GM19239 (cell line): ENCODE data around the gene EDA2R.

Source experiments
- DNase-seq: peaks from one replicate; pipeline ENCODE4 v3.0.0; 2011; ENCODE audit warnings: low spot score; ENCODE audit not compliant: insufficient read length
- FAIRE-seq: peaks from 2 replicates; lab custom pipeline; 2011; peaks lifted over from hg19 to GRCh38; lab: Jason Lieb, UNC

EDA2R gene

DNA sequence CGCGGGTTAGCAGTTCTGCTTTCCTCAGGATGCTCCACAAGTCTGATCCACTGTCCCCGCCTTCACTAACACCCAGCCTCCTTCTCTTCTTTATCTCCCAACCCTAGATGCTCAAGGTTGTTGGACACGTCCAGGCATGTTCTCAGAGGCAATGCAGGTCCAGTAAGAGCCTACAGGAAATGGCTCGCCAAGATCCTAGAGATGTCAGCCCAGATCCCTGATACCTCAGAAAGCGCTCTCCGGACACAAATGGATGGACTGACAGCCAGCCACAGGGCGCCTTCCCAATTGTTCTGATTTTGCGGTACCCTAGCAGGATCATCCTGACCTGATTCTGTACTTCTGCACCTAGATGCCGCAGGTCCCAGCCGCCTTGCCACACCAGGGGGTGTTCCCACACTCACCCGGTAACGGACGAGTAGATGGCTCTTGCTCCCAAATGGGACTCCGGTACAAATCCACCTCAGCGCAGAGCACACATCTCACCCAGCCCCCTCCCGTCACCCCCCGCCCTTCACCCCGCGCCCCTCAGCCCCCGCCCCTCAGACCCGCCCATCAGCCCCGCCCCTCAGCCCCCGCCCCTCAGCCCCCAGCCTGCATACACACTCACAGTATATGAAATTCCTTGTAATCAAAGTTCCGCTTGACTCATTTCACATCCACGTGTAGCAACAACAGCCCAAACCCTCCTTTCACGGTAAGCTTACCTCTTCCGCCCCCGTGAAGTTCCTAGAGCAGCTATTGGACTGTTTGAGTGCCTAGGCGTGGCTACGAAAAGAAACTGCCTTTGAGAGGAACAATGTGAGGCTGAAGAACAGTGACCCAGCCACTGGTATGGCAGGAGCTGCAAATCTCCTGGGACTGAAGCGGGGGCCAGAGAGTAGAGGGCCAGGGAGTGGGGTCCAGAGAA lies at the start of gene EDA2R:
EDA2R (minus strand) TSS at position 488 of the 910 bp plus-strand sequence. CDS start 23,058 bp downstream, outside the sequence.
- FAIRE-seq (peak; percentile 96), DNase-seq (peak; percentile 13)

GRCh38 chrX:66684196-66684595 lies 45.3 kb upstream of the EDA2R start:
- DNase-seq (no peak), FAIRE-seq (no peak)

DNA sequence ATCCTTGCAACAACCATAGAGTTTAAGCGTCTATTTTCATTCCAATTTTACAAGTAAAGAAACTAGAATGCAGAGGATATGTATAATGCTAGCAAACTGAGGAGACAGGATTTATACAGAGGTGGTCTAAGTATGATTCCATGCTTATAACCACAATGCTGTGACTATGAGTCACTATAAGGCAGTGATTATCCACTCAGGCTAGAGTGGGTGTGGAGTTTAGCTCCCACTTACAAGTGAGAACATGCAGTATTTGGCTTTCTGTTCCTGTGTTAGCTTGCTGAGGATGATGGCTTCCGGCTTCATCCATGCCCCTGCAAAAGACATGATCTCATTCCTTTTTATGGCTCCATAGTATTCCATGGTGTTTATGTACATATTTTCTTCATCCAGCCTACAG lies 41.6 kb upstream of the EDA2R start:
- DNase-seq: no peak
- FAIRE-seq: no peak

- DNase-seq: no peak
- FAIRE-seq: no peak
These were observed 38.6 kb upstream of the EDA2R start for GRCh38 chrX:66677430-66677829.

GRCh38 chrX:66676990-66677389 lies 38.1 kb upstream of the EDA2R start:
- DNase-seq: no peak
- FAIRE-seq: no peak

DNA sequence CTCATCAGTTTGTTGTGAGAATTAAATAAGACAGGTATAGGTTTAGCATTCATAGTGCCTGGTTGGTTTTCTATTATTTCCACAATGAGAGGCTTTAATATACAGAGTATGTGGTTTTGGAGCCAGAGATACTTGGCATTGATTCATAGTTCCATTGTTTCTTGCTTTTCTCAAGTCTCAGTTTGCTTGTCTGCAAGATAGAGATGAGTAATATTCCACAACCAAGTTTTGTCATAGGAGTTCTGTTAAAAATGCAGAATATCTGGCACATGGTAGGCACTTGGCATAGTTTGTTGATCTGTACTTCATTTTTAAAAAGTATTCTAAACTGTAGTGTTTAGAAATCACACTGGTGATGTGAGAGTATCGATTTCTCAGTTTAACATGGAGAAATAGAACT lies 37.5 kb upstream of the EDA2R start:
- no peak for FAIRE-seq
- DNase-seq: no peak

DNA sequence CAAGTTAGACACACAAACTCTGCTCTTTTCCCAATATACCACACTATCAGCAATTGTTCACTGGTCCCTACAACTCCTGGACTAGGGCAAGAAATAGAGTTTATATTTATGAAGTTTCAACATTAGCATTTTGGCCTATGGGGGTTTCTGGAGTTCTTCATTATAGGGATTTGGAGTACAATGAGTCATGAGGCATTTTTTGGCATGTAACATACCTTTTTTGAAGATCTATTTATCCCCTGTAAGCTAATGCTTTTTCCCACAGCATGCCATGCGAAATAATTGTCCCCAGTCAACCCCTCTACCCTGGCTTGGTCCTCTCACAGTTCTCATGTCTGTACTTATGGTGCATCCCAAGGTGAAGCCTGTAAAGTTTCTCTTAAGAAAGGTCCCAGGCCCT lies 36.7 kb upstream of the EDA2R start:
- FAIRE-seq: peak; percentile 75
- no peak for DNase-seq

GRCh38 chrX:66674506-66674905 lies 35.6 kb upstream of the EDA2R start:
- no peak for FAIRE-seq
- no peak for DNase-seq

- FAIRE-seq (peak; percentile 44), DNase-seq (no peak)
These were observed 33.2 kb upstream of the EDA2R start for GRCh38 chrX:66672106-66672505.

GRCh38 chrX:66654411-66654810 lies 15.5 kb upstream of the EDA2R start:
- no peak for FAIRE-seq
- DNase-seq: no peak

DNA sequence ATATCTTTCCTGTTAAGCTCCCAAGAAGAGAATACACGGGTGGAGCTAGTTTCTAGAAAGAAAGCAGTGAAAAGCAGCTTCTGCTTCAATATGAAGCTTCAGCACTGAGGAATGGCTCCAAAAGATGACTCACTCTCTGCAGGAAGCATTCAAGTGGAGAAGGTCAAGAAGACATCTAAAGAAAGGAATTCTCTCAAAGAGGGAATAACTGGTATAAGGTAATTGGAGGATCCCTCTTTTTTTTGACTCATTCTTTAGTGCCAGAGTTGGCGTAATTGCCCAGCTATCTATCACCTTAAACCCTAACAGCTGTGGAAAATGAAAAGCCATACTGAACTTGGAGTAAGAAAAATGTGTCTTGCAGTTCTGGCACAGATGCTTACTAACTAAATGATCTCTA lies 3.5 kb downstream of the EDA2R start:
- FAIRE-seq (peak; percentile 11), DNase-seq (no peak)

DNA sequence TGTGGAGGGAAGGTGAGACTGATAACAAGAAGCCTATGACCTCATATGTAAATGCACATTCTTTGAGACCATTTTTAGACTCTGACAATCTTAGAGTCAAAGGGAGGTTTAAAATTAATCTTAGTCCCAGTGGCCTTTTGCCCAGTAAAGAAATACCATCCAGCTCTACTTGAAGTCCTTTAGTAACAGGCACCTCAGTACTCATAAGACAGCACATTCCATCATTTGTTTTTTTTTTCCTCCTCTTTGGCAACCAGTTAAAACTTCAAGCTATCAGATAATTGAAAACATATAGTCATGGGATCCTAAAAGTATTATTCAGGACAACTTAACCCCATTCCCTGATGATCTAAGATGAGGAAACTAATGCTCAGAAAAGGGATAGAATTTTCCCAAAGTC lies 4.6 kb downstream of the EDA2R start:
- DNase-seq (no peak), FAIRE-seq (no peak)

DNA sequence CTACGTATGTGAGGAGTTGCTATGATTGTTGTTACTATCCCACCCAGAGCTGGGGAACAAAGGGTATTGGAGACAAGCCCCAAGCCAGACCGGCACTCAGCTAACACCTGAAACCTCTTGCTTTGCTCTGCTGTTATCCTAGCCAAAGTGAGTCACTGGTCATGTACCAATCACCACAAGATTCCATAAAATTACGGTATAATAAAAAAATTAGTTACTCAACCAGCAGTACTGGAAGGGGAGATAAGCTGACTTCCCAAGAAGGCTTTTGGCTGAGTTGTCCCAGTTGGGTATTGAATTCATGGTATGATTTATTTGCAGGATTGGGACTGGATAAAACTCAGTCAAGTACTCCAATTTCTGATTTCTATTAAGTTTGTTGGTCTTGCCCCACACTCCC lies 5.3 kb downstream of the EDA2R start:
- no peak for DNase-seq
- no peak for FAIRE-seq

GRCh38 chrX:66632981-66633380 lies 5.9 kb downstream of the EDA2R start:
- FAIRE-seq: no peak
- no peak for DNase-seq

GRCh38 chrX:66632473-66632872 lies 6.4 kb downstream of the EDA2R start:
- no peak for FAIRE-seq
- no peak for DNase-seq

DNA sequence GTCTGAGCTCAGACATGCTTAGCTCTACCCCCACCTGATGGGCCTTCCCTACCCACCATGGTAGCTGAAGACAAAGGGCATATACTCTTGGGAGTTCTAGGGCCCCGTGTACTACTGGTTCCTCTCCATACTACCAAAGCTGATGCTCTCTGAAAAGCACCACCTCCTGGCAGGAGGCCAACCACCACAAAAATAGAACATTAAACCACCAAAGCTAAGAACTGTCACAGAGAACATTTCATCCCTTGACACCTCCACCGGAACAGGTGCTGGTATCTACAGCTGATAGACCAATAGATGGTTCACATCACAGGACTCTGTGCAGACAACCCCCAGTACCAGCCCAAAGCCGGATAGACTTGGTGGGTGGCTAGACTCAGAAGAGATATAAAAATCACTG lies 13.4 kb downstream of the EDA2R start:
- DNase-seq: no peak
- FAIRE-seq: no peak

DNA sequence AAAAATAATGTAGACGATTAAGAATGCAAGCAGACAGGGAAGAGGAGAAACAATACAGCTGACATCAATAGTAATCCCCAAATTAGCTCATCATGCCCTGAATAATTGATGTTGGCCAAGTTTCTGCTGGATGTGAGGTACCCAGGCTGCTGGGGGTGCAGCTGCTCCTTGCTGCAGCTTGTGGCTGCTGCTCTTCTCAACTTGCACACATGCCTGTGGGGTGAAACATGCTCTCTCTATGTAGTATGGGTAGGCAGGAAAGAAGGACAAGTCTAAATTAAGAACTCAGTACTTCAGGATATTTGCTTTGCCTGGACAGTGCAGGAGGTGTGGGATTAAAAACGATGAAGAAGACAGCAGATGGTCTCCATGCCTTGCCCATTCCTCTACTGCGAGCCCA lies 16.7 kb downstream of the EDA2R start:
- no peak for DNase-seq
- FAIRE-seq: no peak

- no peak for FAIRE-seq
- no peak for DNase-seq
These were observed 21.9 kb downstream of the EDA2R start for GRCh38 chrX:66616944-66617343.

DNA sequence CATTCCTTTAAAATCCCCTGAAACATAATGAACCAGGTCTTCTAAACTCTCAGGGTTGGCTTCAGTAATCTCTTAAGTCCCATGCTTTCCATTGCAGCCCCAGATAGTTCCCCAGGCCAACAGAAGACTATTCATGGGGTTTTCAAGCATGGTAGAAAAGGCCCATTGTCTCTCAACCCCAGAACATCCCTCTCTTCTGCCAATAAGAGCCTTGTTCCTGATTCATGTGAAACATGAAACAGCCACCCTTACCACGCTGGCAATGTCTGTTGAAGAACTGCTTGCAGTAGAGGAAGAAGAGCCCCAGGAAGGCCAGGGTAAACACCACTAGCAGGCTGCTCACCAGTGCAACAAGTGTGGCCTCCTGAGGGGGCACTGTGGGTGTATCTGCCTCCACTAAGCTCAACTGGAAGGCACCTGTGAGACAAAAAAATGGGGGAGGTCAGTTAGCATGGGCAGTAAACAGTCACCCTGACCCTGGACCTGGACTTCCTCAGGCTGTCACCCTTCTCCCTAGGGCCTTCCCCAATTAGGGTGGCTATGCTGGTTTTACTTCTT lies 36.4 kb downstream of the EDA2R start:
- FAIRE-seq: no peak
- DNase-seq: no peak

DNA sequence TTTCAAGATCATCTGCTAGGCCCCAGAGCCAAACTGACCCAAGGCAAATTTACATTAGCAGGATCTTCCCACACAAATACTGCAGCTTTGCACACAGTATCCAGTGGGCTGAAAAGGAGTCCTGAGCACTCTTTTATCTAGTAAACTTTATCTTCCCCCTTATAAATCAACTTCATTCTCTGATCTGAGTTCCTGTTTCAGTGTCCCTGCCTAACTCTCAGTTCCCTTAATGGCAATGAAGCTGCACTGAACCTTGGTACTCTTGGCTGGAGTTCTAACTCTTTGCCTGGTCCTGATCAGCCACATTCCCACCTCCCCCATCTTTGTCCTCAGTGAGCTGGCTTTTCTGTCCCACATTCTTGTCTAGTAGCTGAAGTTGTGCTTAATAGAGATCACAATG lies 37.4 kb downstream of the EDA2R start:
- DNase-seq (no peak), FAIRE-seq (no peak)

GRCh38 chrX:66579219-66579618 lies 59.7 kb downstream of the EDA2R start:
- FAIRE-seq: no peak

DNA sequence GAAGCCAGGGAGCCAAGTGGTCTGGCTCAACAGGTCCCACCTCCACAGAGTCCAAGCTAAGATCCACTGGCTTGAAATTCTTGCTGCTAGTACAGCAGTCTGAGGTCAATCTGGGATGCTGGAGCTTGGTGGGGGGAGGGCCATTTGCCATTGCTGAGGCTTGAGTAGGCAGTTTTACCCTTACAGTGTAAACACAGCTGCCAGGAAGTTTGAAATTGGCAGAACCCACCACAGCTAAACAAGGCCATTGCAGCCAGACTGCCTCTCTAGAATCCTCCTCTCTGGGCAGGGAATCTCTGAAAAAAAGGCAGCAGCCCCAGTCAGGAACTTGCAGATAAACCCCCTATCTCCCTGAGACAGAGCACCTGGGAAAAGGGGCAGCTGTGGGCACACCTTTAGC lies 84.9 kb downstream of the EDA2R start:
- no peak for DNase-seq
- no peak for FAIRE-seq

More at GRCh38 chrX:66579219-66579618, 59.7 kb downstream of the EDA2R start:
- no peak for DNase-seq
